AG10803 (cell line): Measurements from ENCODE around the gene EPHA10.
"Not testable (repeated sequence)": the region's sequence is repeated elsewhere in the genome, so short reads cannot be mapped to it uniquely, and the experiment has no call there.

Source experiments
- DNase-seq: peaks from one replicate; pipeline ENCODE4 v3.0.0; 2010; ENCODE audit warnings: low read depth
- H3K4me3 ChIP-seq: 2 replicates; pipeline ENCODE4 v1.5.1; 2011; ENCODE audit warnings: mild to moderate bottlenecking, low read length, control low read depth
- CTCF ChIP-seq: conservative IDR thresholded peaks from 2 replicates; pipeline ENCODE4 v1.5.1; 2011; ENCODE audit warnings: mild to moderate bottlenecking, low read length, control low read depth, inconsistent platforms

EPHA10 gene

DNA sequence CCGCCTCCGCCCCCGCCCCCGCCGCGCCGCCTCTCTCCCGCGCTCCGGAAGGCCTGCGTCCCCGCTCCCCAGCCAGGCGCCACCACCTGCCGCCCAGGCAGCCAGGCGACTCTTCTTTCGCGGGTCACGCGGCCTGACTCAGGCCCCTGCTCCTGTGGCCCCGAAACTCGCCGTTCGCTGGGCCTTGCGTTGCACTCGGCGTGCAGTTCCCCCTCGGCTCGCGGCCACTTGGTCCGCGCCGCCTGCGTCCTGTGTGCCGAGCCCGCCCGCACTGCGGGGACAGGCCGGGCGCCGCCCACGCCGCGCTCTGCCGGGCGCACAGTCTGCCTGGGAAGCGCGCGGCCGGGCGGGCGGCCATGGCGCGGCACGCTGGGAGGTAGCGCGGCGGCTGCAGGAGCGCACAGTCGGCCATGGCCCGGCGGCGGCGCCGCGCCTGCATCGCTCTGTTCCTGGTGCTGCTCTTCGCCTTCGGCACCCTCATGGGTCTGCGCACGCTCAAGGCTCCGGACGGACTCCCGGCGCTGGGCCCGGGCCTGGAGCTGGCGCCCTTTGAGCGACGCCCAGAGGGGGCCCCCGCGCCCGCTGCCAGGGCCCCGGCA is 29.0 kb upstream of the EPHA10 start, which contains the start of gene MANEAL:
Gene MANEAL, plus strand, starts transcription at position 75 of the 599 bp plus-strand sequence. Its CDS starts 336 bp downstream, at position 411.
- no peak for TF ChIP-seq CTCF
- peak within 1 kb of the TSS; percentile 55 for H3K4me3 ChIP-seq
- DNase-seq, result peak; percentile 54

DNA sequence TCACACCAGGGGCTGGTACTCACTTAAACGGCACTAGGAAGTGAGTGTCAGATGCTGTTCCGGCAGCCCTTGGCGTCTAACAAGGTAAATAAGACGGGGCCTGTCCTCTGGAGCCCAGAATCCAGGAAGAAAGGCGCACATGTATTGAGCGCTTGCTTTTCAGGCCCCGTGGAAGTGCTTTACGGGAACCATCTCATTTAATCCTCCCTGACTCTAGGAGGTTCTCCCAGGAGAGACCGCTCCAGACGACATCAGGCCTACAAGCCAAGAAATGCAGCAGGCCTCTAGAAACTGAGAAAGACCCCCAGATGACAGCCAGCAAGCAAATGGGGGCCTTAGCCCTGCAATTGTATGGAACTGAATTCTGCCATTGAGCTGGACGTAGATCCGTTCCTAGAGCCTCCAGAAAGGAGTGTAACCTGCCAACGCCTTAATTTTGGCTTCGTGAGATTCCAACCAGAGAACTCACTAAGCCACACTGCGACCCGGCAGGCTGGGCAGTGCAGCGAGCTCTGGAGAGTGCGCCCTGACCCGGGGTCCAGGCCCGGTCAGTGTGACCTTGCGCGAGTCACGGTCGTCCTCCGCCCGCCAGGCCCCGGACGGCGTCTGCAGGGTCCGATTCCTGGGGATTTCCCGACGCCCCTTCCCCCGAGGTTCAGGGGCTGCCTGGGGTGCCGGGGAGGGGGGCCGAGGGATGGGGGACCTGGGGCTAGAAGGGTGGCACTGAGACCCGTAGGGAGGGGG is 28.2 kb upstream of the EPHA10 start:
- no peak for DNase-seq
- H3K4me3 ChIP-seq, result no peak overlapping the region

DNA sequence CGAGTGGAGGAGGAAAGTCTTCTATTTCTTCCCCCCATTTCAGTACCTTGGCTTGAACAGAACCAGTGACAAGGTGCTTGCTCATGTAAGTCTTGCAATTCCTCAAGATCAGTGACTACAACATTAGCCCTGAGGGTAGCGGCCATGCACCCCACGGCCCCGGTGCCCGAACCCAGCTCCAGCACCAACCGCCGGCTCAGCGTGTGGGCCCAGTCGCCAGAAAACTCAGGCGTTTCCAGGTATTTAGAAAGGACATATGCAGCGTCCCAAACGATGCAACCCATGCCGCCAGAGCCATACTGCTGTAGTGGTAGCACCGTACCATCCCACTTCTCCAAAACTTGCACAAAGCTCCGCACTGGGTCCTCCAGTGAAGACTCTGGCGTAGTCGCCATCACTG is 17.6 kb upstream of the EPHA10 start:
- no peak for TF ChIP-seq CTCF
- H3K4me3 ChIP-seq, result no peak overlapping the region
- no peak for DNase-seq

More for the DNA sequence above, 28.2 kb upstream of the EPHA10 start:
- no peak for TF ChIP-seq CTCF

DNA sequence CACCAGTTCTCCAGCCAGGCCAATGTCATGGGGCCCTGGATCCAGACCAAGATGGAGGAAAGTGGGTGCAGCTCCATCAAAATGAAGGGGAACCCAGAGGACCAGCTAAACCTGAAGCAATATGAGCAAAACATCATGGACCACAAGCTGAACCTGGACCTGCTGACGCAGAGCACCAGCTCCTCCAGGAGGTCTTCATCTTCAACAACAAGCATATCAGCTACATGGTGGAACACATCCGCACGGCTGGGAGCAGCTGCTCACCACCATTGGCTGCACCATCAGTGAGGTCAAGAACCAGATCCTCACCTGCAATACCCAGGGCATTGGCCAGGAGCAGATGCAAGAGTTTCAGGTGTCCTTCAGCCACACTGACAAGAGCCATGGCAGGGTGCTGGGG is 13.7 kb upstream of the EPHA10 start:
- no peak for TF ChIP-seq CTCF
- no peak overlapping the region for H3K4me3 ChIP-seq
- no peak for DNase-seq

GRCh38 chr1:37776946-37777516 is 12.1 kb upstream of the EPHA10 start:
- TF ChIP-seq CTCF, result no peak
- no peak for DNase-seq

GRCh38 chr1:37771440-37771839 is 6.5 kb upstream of the EPHA10 start:
- H3K4me3 ChIP-seq, DNase-seq: not testable (repeated sequence)

More at GRCh38 chr1:37776946-37777516, 12.1 kb upstream of the EPHA10 start:
- H3K4me3 ChIP-seq, result no peak overlapping the region

GRCh38 chr1:37767488-37767887 is 2.6 kb upstream of the EPHA10 start:
- DNase-seq, result no peak
- no peak overlapping the region for H3K4me3 ChIP-seq
- no peak for TF ChIP-seq CTCF
